HCT116 (cell line): Measurements from ENCODE around the gene AOPEP. TPM values are rescaled to one million over a fixed set of nuclear protein-coding genes. Genes with fewer than 3 reads are reported as not detected.
A peak's percentile ranks its signal among the peaks of the same experiment; 100 is the strongest.

ENCODE experiments used
- ATAC-seq: fragments of 200-7000 bp; cut with Tn5 transposase; 2 replicates; pipeline ENCODE4 v1.9.1; 2020; ENCODE audit warnings: mild to moderate bottlenecking, moderate library complexity
- BruUV-seq: library from RNA; stranded (reverse); fragments of 400-500 nt; replicated peaks from 2 replicates; lab custom pipeline; 2021; lab: Mats Ljungman, UMichigan
- CTCF ChIA-PET: fragments of 300-600 bp; sonication (Branson Sonifier 250); formaldehyde crosslinking; loops from one replicate; lab custom pipeline; 2021; ENCODE audit warnings: antibody characterized with exemption; lab: Charles Lee
- POLR2A ChIA-PET: fragments of 300-600, 350-600 bp; sonication (Branson Sonifier 250); formaldehyde crosslinking; loops from one replicate; lab custom pipeline; 2021; ENCODE audit warnings: antibody characterized with exemption; lab: Charles Lee
- RAD21 ChIA-PET, 2 experiments: fragments of 300-600 bp; sonication (Branson Sonifier 250); formaldehyde crosslinking; loops; one replicate each; lab custom pipeline; 2023; ENCODE audit warnings: low total read pairs in 2 of 2; ENCODE audit not compliant: uncharacterized antibody in 2 of 2, unreplicated experiment in 2 of 2, low non-redundant PET in 1 of 2; lab: Charles Lee
- DNase-seq: peaks from one replicate; pipeline ENCODE4 v3.0.0-alpha.2; 2010; ENCODE audit warnings: low read depth, low spot score
- H2AFZ ChIP-seq: fragments of 200-600 bp; shearing (Covaris generic), sonication (generic); 2 replicates; pipeline ENCODE4 v1.6.1; 2017; ENCODE audit warnings: low read depth, mixed run types, mixed read lengths, antibody characterized with exemption, low read length; ENCODE audit not compliant: poor library complexity, severe bottlenecking
- H3K27ac ChIP-seq: 2 replicates; pipeline ENCODE4 v1.5.1; 2012; ENCODE audit warnings: low read depth, low read length
- H3K27me3 ChIP-seq: fragments of 200-600 bp; sonication (generic); 2 replicates; pipeline ENCODE4 v1.6.1; 2016; ENCODE audit warnings: mixed run types, low read length, mixed read lengths; ENCODE audit not compliant: insufficient read depth
- H3K36me3 ChIP-seq, 2 experiments: fragments of 200-500 bp in 1 of 2; fragments of 200-600 bp in 1 of 2; sonication (Bioruptor generic) in 1 of 2; sonication (generic) in 1 of 2; 2 replicates each; pipeline versions ENCODE4 v1.5.1 to v1.6.1; 2014 to 2016; ENCODE audit warnings: low read length in 2 of 2, inconsistent platforms in 1 of 2, mixed read lengths in 1 of 2, mixed run types in 1 of 2; ENCODE audit not compliant: insufficient read depth in 2 of 2, control insufficient read depth in 1 of 2
- H3K4me1 ChIP-seq, 2 experiments: fragments of 200-600 bp in 1 of 2; sonication (generic) in 1 of 2; 2 replicates each; pipeline versions ENCODE4 v1.5.1 to v1.6.1; 2012 to 2017; ENCODE audit warnings: low read length in 2 of 2, inconsistent platforms in 1 of 2, mild to moderate bottlenecking in 1 of 2, mixed read lengths in 1 of 2, mixed run types in 1 of 2, moderate library complexity in 1 of 2; ENCODE audit not compliant: insufficient read depth in 2 of 2, control insufficient read depth in 1 of 2
- H3K4me2 ChIP-seq: fragments of 200-600 bp; sonication (generic); 2 replicates; pipeline ENCODE4 v1.6.1; 2017; ENCODE audit warnings: mixed run types, low read length, mixed read lengths
- H3K4me3 ChIP-seq, 2 experiments: fragments of 200-600 bp in 1 of 2; sonication (generic) in 1 of 2; replicated peaks in 1 of 2; 2 replicates each; pipeline ENCODE4 v1.5.1; 2011 to 2016; ENCODE audit warnings: low read length in 2 of 2, control low read depth in 1 of 2, low read depth in 1 of 2, mild to moderate bottlenecking in 1 of 2, mixed read lengths in 1 of 2, mixed run types in 1 of 2
- H3K79me2 ChIP-seq: fragments of 200-600 bp; sonication (generic); 2 replicates; pipeline ENCODE4 v1.6.1; 2017; ENCODE audit warnings: mild to moderate bottlenecking, mixed run types, low read length, moderate library complexity, mixed read lengths; ENCODE audit not compliant: insufficient read depth
- H3K9ac ChIP-seq: fragments of 200-600 bp; sonication (generic); 2 replicates; pipeline ENCODE4 v1.6.1; 2016; ENCODE audit warnings: low read length, mixed read lengths
- H3K9me2 ChIP-seq: fragments of 200-600 bp; sonication (generic), shearing (Covaris generic); 2 replicates; pipeline ENCODE4 v1.6.1; 2017; ENCODE audit warnings: mixed run types, mild to moderate bottlenecking, moderate library complexity; ENCODE audit not compliant: insufficient read depth
- H3K9me3 ChIP-seq, 2 experiments: fragments of 200-500 bp in 1 of 2; fragments of 200-600 bp in 1 of 2; sonication (Bioruptor generic) in 1 of 2; sonication (generic) in 1 of 2; 2 replicates each; pipeline ENCODE4 v1.6.1; 2014 to 2017; ENCODE audit warnings: low read length in 2 of 2, mixed read lengths in 2 of 2, inconsistent platforms in 1 of 2, low read depth in 1 of 2, mild to moderate bottlenecking in 1 of 2, mixed run types in 1 of 2, moderate library complexity in 1 of 2; ENCODE audit not compliant: control insufficient read depth in 1 of 2, insufficient read depth in 1 of 2
- H4K20me1 ChIP-seq: fragments of 200-600 bp; sonication (generic), shearing (Covaris generic); 2 replicates; pipeline ENCODE4 v1.6.1; 2017; ENCODE audit warnings: mixed run types, mild to moderate bottlenecking, moderate library complexity; ENCODE audit not compliant: insufficient read depth
- ATF3 ChIP-seq: IDR thresholded peaks from 2 replicates; pipeline ENCODE4 v1.6.1; 2012
- CBX3 ChIP-seq: IDR thresholded peaks from 2 replicates; pipeline ENCODE4 v1.6.1; 2012; ENCODE audit warnings: low read depth
- CEBPB ChIP-seq: IDR thresholded peaks from 2 replicates; pipeline ENCODE4 v1.6.1; 2012; ENCODE audit warnings: low read depth
- CTCF ChIP-seq, 3 experiments: fragments of 200-600 bp in 1 of 3; sonication (generic) in 1 of 3; IDR thresholded peaks in 2 of 3; conservative IDR thresholded peaks in 1 of 3; 2 replicates each; pipeline ENCODE4 v1.5.1; 2012 to 2017; ENCODE audit warnings: low read depth in 2 of 3, low read length in 2 of 3, antibody characterized with exemption in 1 of 3, borderline replicate concordance in 1 of 3, control low read depth in 1 of 3, mild to moderate bottlenecking in 1 of 3, mixed read lengths in 1 of 3, mixed run types in 1 of 3, moderate library complexity in 1 of 3; ENCODE audit not compliant: insufficient read depth in 1 of 3
- EGR1 ChIP-seq: IDR thresholded peaks from 2 replicates; pipeline ENCODE4 v1.6.1; 2012; ENCODE audit warnings: low read depth
- EZH2 ChIP-seq: fragments of 200-600 bp; sonication (generic); IDR thresholded peaks from 2 replicates; pipeline ENCODE4 v1.6.1; 2017; ENCODE audit warnings: antibody characterized with exemption, mixed run types
- EZH2phosphoT487 ChIP-seq: fragments of 200-600 bp; IDR thresholded peaks from 2 replicates; pipeline ENCODE4 v1.6.1; 2018; ENCODE audit warnings: antibody characterized with exemption, borderline replicate concordance
- FOSL1 ChIP-seq: IDR thresholded peaks from 2 replicates; pipeline ENCODE4 v1.6.1; 2012; ENCODE audit warnings: low read depth
- JUND ChIP-seq: IDR thresholded peaks from 2 replicates; pipeline ENCODE4 v1.6.1; 2012
- MAX ChIP-seq: IDR thresholded peaks from 2 replicates; pipeline ENCODE4 v1.6.1; 2012
- POLR2A ChIP-seq: IDR thresholded peaks from 2 replicates; pipeline ENCODE4 v1.7.0; 2011; ENCODE audit warnings: borderline replicate concordance; ENCODE audit not compliant: insufficient read depth, insufficient read length; ENCODE audit errors: extremely low read depth
- REST ChIP-seq: IDR thresholded peaks from 2 replicates; pipeline ENCODE4 v1.6.1; 2012; ENCODE audit warnings: low read depth
- SIN3A ChIP-seq: IDR thresholded peaks from 2 replicates; pipeline ENCODE4 v1.6.1; 2012; ENCODE audit warnings: low read depth
- SP1 ChIP-seq: IDR thresholded peaks from 2 replicates; pipeline ENCODE4 v1.6.1; 2012; ENCODE audit warnings: low read depth
- SRF ChIP-seq: IDR thresholded peaks from 2 replicates; pipeline ENCODE4 v1.6.1; 2012; ENCODE audit warnings: low read depth
- TCF7L2 ChIP-seq: IDR thresholded peaks from 2 replicates; pipeline ENCODE4 v1.7.0; 2011; ENCODE audit warnings: borderline replicate concordance, inconsistent platforms; ENCODE audit not compliant: insufficient read depth, insufficient read length; ENCODE audit errors: extremely low read depth
- YY1 ChIP-seq: IDR thresholded peaks from 2 replicates; pipeline ENCODE4 v1.6.1; 2011; ENCODE audit warnings: low read length, low read depth, moderate library complexity, mild to moderate bottlenecking; ENCODE audit not compliant: insufficient replicate concordance; ENCODE audit errors: extremely low read depth
- ZBTB33 ChIP-seq: IDR thresholded peaks from 2 replicates; pipeline ENCODE4 v1.6.1; 2011; ENCODE audit warnings: mild to moderate bottlenecking, low read length, moderate library complexity; ENCODE audit not compliant: insufficient replicate concordance; ENCODE audit errors: extremely low read depth
- ZFX ChIP-seq: fragments of 450-650 bp; IDR thresholded peaks from 2 replicates; pipeline ENCODE4 v1.6.1; 2017
- ZNF274 ChIP-seq: fragments of 200-500 bp; sonication (Bioruptor generic); IDR thresholded peaks from 2 replicates; pipeline ENCODE4 v1.6.1; 2014; ENCODE audit warnings: mild to moderate bottlenecking, low read depth, low read length, inconsistent platforms
- intact Hi-C: fragments of 100-400 bp; cut with micrococcal nuclease; formaldehyde crosslinking; loops from 2 replicates; pipeline ENCODE4 v1.10.0; 2022
- total RNA-seq: library from RNA; stranded (reverse); gene quantifications from one replicate; pipeline ENCODE4 v1.2.1, GENCODE V29; 2021; ENCODE audit not compliant: unreplicated experiment

AOPEP gene
- total RNA-seq, 1 experiment from 2014 or later: 15.1 TPM

- ChIA-PET POLR2A (no interaction called here), RAD21 (interaction anchor here in 1 of 2 experiments (0.7 kb wide), 1 partner anchor 71 kb away, joined by 5 read pairs; no protein-coding TSS in a partner anchor), CTCF (no interaction called here)
- no peak for TF ChIP-seq ZNF274
- TF ChIP-seq CBX3: no peak
- no peak for TF ChIP-seq POLR2A
- no peak for TF ChIP-seq TCF7L2
- TF ChIP-seq JUND: no peak
- no peak for TF ChIP-seq ZBTB33
- TF ChIP-seq MAX: no peak
- TF ChIP-seq CEBPB: no peak
- TF ChIP-seq FOSL1: no peak
- no peak for TF ChIP-seq YY1
- TF ChIP-seq SP1: no peak
- TF ChIP-seq CTCF (IDR thresholded peaks at IDR 0.05 in 2 of 3, conservative IDR thresholded peaks at IDR 0.05 in 1 of 3; ENCODE audit: borderline replicate concordance in 1 of 3, insufficient read depth in 1 of 3, low read depth in 2 of 3, low read length in 2 of 3): no peak
- no peak for TF ChIP-seq SRF
- no peak for TF ChIP-seq EGR1
- TF ChIP-seq EZH2phosphoT487: no peak
- TF ChIP-seq ATF3: no peak
- no peak for TF ChIP-seq EZH2
- no peak for TF ChIP-seq REST
- TF ChIP-seq SIN3A: no peak
- TF ChIP-seq ZFX: no peak
- Histone ChIP-seq H2AFZ (no peak overlapping the region), H3K9ac (no peak overlapping the region), H3K9me3 (no peaks in the 10 kb centered on the region), H3K27ac (peak overlapping the region; percentile 86), H3K36me3 (peaks cover 0 to 3% of the 10 kb centered on the region in 2 experiments; a peak in 2 of 4 replicates), H4K20me1 (no peaks in the 10 kb centered on the region), H3K4me1 (peaks cover 47 to 59% of the 10 kb centered on the region in 2 experiments), H3K79me2 (peaks cover 1% of the 10 kb centered on the region; the same call in 1 of the 2 replicates), H3K4me2 (no peak overlapping the region), H3K4me3 (no peak overlapping the region), H3K9me2 (no peaks in the 10 kb centered on the region), H3K27me3 (no peaks in the 10 kb centered on the region)
- no peak for ATAC-seq
- DNase-seq: no peak
- no TSS peak for BruUV-seq
- intact Hi-C loops: no loop called here
Measured at GRCh38 chr9:95021166-95021886, 294.8 kb downstream of the AOPEP start.
